Mononuclear cell (primary cell): ENCODE data around the gene RPL6. TPM values are rescaled to one million over a fixed set of nuclear protein-coding genes. Genes with fewer than 3 reads are reported as not detected.

ENCODE experiments used
- H3K27me3 ChIP-seq: 2 replicates; pipeline ENCODE4 v1.6.0; 2011; ENCODE audit warnings: low read length, control low read depth; ENCODE audit not compliant: insufficient read depth
- H3K4me1 ChIP-seq: 2 replicates; pipeline ENCODE4 v1.5.1; 2011; ENCODE audit warnings: mild to moderate bottlenecking, low read length, control low read depth; ENCODE audit not compliant: insufficient read depth
- H3K4me3 ChIP-seq: 2 replicates; pipeline ENCODE4 v1.5.1; 2011; ENCODE audit warnings: mild to moderate bottlenecking, low read length, moderate library complexity
- H3K9me3 ChIP-seq: 2 replicates; pipeline ENCODE4 v1.5.1; 2011; ENCODE audit warnings: low read depth, mild to moderate bottlenecking, control low read depth, low read length
- total RNA-seq: library from RNA; depleted of rRNA; stranded (reverse); fragments of >200 nt; gene quantifications from one replicate; pipeline ENCODE4 v1.2.3, GENCODE V29; 2012

RPL6 gene
- total RNA-seq, 1 donor, result 1,812 TPM

GRCh38 chr12:112370868-112371510, 38.4 kb downstream of the RPL6 start:
- no peaks in the 10 kb centered on the region for H3K9me3 ChIP-seq
- no peaks in the 10 kb centered on the region for H3K4me1 ChIP-seq
- no peaks in the 10 kb centered on the region for H3K27me3 ChIP-seq
- H3K4me3 ChIP-seq, result no peak overlapping the region

DNA sequence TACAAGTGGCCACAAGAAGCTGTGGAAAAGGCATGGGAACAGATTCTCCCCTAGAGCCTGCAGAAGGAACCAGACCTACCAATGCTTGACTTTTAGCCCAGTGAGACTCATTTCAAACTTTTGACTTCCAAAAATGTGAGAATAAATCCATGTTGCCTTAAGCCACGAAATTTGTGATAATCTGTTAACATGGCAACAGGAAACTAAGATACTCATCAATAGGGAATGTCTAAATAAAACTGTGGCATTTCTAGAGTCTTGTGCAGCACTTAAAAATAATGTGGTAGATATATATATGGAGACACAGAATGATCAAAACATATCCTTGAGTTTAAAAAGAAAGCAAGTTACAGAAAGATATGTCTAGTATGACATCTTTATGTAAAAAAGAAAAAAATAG, 39.2 kb downstream of the RPL6 start:
- no peak overlapping the region for H3K4me3 ChIP-seq
- H3K9me3 ChIP-seq, result no peaks in the 10 kb centered on the region
- no peaks in the 10 kb centered on the region for H3K27me3 ChIP-seq
- H3K4me1 ChIP-seq, result no peaks in the 10 kb centered on the region

DNA sequence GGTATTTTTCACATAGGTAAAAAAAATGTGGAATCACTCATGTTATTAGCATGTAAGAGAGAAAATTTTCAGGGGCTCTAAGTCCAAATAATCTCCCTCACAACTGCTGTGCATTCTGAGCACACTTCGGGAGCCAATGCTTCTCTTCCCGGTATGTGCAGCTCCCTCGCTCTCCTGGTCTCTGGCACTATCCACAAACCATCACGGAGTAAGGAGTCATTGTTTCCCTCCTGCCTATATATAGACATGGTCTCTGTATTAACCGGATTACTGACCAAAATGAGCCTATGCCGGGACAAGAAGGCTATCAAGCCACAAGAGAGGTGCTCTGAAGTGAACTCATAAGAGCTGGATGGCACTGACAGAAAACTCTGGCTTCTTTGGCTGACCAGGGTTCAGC, 40.5 kb downstream of the RPL6 start:
- no peak overlapping the region for H3K4me3 ChIP-seq
- H3K27me3 ChIP-seq, result no peaks in the 10 kb centered on the region
- no peaks in the 10 kb centered on the region for H3K9me3 ChIP-seq
- H3K4me1 ChIP-seq, result no peaks in the 10 kb centered on the region

DNA sequence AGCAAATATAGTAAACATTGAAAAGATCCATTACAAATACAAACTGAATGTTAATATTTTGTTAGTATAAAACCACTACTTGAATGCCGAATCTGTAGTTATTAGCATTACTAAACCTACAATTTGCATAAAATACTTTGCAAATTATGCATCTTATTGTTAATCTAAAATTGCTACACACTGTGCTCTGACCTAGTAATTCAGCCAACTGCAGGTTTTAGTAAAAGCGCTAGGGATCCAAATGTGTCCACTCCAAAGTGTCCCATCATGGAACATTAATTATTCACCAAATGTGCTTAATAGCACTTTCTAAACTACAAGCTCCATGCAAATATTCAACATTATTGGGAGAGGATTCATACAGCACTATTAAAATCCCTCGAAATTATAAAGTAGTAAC, 41.4 kb downstream of the RPL6 start:
- no peaks in the 10 kb centered on the region for H3K4me1 ChIP-seq
- no peaks in the 10 kb centered on the region for H3K9me3 ChIP-seq
- no peaks in the 10 kb centered on the region for H3K27me3 ChIP-seq
- no peak overlapping the region for H3K4me3 ChIP-seq

DNA sequence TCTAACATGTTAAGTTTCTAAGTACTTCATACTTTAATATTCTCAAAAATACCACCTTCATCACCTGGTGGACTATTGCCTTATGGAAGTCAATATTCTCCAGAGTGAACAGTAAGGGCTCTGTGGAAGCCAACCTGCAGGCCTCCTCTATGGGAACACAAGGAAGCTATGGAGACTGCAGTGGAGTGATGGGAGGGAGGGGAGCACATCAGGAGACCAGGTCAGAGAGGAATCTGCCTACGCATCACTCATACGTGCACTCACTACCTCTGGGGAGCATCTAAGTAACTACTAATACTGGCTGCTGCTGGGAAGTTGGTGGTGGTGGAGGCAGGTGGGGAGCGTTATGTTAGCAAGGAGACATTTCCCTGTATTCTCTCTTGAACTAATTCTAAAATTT, 47.1 kb downstream of the RPL6 start:
- no peaks in the 10 kb centered on the region for H3K9me3 ChIP-seq
- no peak overlapping the region for H3K4me3 ChIP-seq
- no peaks in the 10 kb centered on the region for H3K4me1 ChIP-seq
- no peaks in the 10 kb centered on the region for H3K27me3 ChIP-seq

DNA sequence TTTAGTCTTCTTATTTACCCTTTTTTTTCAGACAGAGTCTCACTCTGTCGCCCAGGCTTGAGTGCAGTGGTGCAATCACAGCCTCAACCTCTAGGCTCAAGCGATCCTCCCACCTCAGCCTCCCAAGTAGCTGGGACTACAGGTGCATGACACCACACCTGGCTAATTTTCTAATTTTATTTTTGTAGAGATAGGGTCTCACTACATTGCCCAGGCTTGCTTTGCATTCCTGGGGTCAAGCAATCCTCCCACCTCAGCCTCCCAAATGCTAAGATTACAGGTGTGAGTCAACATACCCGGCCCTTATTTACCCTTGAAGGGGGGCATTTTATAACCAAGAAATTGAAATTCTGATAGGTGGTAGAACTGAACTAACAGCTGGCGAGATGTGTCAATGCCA, 48.1 kb downstream of the RPL6 start:
- no peaks in the 10 kb centered on the region for H3K4me1 ChIP-seq
- H3K4me3 ChIP-seq, result no peak overlapping the region
- H3K9me3 ChIP-seq, result no peaks in the 10 kb centered on the region
- H3K27me3 ChIP-seq, result no peaks in the 10 kb centered on the region

GRCh38 chr12:112359290-112359689, 50.1 kb downstream of the RPL6 start:
- Histone ChIP-seq H3K27me3 (no peaks in the 10 kb centered on the region), H3K4me3 (no peak overlapping the region), H3K9me3 (no peaks in the 10 kb centered on the region), H3K4me1 (peaks cover 4% of the 10 kb centered on the region)

GRCh38 chr12:112357214-112357613, 52.2 kb downstream of the RPL6 start:
- no peak overlapping the region for H3K4me3 ChIP-seq
- H3K27me3 ChIP-seq, result no peaks in the 10 kb centered on the region
- H3K4me1 ChIP-seq, result peaks cover 21% of the 10 kb centered on the region
- H3K9me3 ChIP-seq, result no peaks in the 10 kb centered on the region

Other genes with a start within 250 kb of the RPL6 start
- gene HECTD4, start 27.2 kb downstream of the RPL6 start, total RNA-seq, result 33.9 TPM
- 49.2 TPM for gene PTPN11, start 9.3 kb upstream of the RPL6 start, total RNA-seq